Subcutaneous adipose tissue (tissue), 4 donors: ENCODE data around the gene PPP3R1. TPM values are rescaled to one million over a fixed set of nuclear protein-coding genes. Genes with fewer than 3 reads are reported as not detected.

Experiments used
- total RNA-seq, 4 donors: library from RNA; depleted of rRNA; stranded (reverse); fragments of >200 nt; gene quantifications; one replicate each; pipeline ENCODE4 v1.1.0, GENCODE V29; 2016
- TF ChIP-seq, protein P1 (sequence below): fragments of 450-650 bp; IDR thresholded peaks from one replicate; pipeline ENCODE4 v1.5.1; 2016; ENCODE audit warnings: low read depth, mild to moderate bottlenecking, control low read depth, antibody characterized with exemption, moderate library complexity

Gene PPP3R1
- total RNA-seq, 4 donors from 2014 or later: 68.6 to 86.3 (median 70.1) TPM

DNA sequence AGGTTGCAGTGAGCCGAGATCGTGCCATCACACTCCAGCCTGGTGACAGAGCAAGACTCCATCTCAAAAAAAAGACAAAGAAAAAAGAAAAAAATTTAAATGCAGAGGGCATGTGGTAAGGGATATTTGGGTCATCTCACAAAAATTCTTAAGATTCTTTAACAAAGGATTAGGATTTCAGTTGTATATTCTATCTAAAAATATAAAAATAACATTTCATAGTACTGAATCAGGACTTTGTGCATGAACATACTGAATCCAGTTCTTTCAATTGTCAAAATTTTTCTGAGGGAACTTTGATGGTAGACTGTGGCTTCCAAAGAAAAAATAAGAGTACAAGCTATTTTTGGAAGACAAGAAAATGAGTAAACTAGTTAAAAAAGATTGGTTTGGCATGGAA, 6.5 kb upstream of the PPP3R1 start:
- TF ChIP-seq, protein P1, sequence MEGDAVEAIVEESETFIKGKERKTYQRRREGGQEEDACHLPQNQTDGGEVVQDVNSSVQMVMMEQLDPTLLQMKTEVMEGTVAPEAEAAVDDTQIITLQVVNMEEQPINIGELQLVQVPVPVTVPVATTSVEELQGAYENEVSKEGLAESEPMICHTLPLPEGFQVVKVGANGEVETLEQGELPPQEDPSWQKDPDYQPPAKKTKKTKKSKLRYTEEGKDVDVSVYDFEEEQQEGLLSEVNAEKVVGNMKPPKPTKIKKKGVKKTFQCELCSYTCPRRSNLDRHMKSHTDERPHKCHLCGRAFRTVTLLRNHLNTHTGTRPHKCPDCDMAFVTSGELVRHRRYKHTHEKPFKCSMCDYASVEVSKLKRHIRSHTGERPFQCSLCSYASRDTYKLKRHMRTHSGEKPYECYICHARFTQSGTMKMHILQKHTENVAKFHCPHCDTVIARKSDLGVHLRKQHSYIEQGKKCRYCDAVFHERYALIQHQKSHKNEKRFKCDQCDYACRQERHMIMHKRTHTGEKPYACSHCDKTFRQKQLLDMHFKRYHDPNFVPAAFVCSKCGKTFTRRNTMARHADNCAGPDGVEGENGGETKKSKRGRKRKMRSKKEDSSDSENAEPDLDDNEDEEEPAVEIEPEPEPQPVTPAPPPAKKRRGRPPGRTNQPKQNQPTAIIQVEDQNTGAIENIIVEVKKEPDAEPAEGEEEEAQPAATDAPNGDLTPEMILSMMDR: no peak

DNA sequence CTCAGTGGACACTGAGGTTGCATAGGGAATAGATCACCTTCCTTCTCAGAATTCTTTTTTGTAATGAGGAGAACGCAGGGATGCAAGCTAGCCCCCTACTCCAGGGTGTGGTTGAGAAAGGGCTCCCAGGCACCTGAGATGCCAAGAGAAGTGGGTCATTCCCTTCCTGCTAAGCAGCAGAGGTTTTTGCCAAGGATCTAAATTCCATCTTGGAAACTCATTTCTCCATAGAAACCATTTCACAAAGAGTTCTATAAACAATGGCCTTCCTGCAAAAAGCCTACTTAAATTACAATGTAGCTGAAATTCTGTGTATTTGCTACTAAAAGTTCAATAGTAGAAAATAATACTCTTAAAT, 3.7 kb upstream of the PPP3R1 start:
- TF ChIP-seq, protein P1: no peak

DNA sequence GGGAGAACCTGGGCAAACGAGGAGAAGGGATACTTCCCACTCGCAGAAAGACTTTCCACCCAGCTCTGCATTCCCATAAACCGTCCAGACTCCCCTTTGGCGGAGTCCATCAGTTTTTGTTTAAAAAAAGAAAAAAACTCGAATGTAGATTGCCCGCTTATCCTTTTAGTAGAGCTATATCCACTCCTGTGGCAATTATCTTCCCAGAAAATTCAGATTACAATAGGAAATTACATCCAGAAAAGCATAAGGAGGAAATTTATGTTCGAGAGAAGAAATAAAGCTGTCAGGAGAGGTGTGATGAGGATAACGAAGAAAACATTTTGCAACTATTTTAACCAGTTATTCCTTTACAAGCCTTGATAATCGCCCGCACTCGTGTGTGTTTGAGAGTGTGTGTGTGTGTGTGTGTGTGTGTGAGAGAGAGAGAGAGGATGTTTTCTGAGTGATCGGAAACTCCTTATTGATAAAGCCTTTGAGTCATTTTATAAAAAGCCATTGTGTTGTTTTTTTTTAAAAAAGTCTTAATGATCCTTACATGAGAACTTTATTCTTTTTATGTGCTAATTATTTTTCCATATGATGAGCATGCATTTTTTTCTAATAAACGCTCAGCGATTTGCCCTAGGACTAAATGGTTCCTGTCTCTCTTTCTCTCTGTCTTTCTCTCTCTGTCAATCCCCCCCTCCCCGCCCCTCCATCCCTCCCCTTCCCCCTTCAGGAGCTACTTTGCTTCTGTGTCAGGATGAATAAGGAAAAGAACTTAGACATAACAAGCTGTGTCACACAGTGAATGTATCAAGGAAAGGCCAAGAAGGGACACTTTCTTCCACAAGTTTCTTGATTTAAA, 1.1 kb upstream of the PPP3R1 start:
- TF ChIP-seq, protein P1: no peak

DNA sequence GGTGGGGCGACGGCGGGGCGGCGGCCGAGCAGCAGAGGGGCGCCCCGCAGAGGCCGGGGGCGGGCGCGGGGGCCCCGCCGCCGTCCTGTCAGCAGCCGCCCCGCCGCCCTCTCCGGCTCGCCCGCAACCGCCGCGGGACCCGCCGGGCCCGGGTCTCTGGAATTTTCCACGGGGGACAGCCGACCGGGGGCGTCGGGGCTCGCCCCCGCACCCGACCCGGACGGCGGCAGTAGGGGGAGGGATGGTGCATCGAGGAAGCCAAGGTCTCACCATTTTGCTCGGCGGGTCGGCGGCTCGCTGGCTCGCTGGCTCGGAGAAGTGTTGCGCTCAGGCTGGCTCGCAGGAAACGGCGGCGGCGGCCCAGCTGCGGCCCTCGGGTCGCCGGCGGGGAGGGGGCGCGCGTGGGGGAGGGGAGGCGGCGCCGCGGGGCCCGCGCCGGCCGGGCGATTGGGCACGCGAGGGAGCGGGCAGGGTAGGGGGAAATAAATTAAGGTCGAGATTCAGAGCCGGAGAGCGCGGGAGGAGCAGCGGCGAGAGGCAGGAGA, 405 bp downstream of the PPP3R1 start:
- TF ChIP-seq, protein P1: no peak

DNA sequence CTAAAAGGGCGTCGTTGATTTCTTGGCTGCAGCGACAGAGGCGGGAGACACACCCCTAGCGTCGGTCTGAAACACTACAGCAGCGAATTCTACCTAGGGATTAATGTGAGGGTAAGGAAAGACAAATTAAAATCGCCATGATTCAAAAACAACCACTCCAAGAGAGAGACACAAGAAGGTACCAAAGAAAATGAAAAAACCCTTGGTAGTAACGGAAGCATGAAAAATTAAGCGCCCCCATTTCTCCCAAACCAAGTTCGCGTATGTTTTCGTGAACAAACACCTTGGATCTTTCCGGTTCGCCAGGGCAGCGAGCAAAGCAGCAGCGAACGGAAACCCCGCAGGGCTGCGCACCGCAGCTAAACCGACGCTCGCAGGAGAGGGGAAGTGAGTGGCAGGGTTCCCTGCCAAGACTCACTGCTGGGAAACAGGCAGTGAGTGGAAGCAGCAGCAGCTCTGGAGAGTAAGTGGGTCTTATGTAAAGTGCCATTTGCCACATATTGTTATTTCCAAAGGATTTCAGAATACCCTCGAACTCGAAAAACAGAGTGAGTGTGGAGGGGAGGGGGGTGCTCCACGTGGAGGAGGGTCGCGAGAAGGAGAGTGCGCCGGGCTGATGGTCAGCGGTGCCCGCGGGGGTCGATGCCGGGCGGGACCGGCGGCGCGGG, 1.0 kb downstream of the PPP3R1 start:
- TF ChIP-seq, protein P1: no peak

DNA sequence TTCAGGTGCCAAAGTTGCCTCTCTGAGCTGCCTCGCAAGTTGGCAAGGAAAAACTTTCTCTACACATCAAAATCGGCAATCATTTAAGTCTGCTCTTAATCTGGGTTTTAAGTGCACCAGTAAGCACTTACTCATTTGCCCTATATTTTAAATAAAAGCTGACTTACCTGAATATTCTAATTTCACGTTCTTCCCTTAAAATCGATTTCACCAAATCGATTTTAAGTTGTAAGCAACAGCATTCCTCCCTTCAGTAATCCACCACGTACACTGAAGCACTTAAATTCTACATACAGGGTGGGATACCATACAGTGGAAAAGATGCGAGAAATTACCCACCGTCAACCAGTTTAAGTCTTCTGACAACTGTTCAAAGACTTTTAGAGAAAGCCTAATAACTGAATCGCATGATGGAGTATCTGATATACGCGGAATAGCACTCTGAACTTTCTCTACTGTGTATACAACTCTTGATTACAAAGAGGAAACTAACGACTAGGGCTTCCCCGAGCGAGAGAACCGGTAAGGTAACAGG, 1.6 kb downstream of the PPP3R1 start:
- TF ChIP-seq, protein P1: no peak

DNA sequence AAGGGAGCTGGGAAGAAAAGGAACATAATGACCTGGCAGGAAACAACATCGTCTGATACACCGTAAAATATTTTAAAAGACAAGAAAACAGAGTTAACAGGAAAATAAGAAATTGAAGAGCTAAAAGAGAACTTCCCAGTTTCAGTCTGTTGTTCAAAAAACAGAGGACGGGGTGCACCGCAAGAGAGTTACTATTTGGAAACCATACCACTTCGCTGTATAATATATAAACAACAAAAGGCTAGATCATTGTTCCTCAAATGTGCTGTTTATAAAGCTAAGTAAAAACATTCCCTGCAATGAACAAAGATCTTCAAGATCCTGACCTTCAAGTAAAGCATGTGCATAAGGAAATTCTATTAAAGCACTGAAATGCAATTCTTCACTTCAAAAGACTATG, 2.1 kb downstream of the PPP3R1 start:
- TF ChIP-seq, protein P1: no peak
